ENCODE data around the gene LIN7A. TPM values are rescaled to one million over a fixed set of nuclear protein-coding genes. Genes with fewer than 3 reads are reported as not detected.

LIN7A gene
- total RNA-seq, 1 experiment from 2014 or later = not detected

DNA sequence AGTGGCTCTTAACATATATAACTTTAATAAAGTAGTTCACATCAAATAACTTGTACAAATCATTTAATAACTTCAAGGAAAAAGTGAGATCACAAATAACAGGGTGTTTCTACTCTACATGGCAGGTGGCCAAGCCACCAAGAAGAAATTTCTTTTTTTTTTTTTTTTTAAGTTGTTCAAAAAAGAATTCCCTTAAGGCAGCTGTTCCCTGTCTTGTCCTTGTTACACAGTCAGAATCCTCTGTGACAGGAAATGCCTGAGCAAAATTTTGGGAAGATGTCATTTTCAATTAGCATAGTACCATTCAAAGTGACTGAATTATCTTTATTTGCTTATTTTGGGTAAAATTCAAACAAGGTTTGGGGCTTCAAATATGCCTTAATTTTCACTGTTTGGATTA is 79.4 kb downstream of the LIN7A start:
- intact Hi-C loops (cut with micrococcal nuclease; ENCODE audit: unreplicated experiment) (no loop called here), in situ Hi-C loops (cut with HindIII; ENCODE audit: low pct_unique_long_range_greater_than_20kb, low sequenced_read_pairs) (no loop called here)
- no peak for DNase-seq (ENCODE audit: low read depth, low spot score)
- Histone ChIP-seq H3K9me3 (ENCODE audit: control insufficient read depth, insufficient read depth, low read depth, low read length) (no peaks in the 10 kb centered on the region), H3K4me1 (ENCODE audit: control insufficient read depth, insufficient read depth, low read length) (no peaks in the 10 kb centered on the region), H3K27me3 (ENCODE audit: control insufficient read depth, insufficient read depth, low read length) (no peaks in the 10 kb centered on the region), H3K4me3 (ENCODE audit: low read depth in 2 of 2, low read length in 2 of 2) (no peak overlapping the region), H3K36me3 (ENCODE audit: control insufficient read depth, insufficient read depth, low read length) (no peaks in the 10 kb centered on the region), H3K27ac (ENCODE audit: low read length) (no peak overlapping the region)
- BruUV-seq (replicated peaks) = no TSS peak
- ChIA-PET POLR2A (no interaction called here), CTCF (no interaction called here)
- no peak for TF ChIP-seq SIN3A (IDR thresholded peaks at IDR 0.05; ENCODE audit: borderline replicate concordance, insufficient read depth, low read depth, low read length)
- no peak for TF ChIP-seq TCF7L2 (IDR thresholded peaks at IDR 0.05; ENCODE audit: low read depth, low read length)
- TF ChIP-seq, protein P1, sequence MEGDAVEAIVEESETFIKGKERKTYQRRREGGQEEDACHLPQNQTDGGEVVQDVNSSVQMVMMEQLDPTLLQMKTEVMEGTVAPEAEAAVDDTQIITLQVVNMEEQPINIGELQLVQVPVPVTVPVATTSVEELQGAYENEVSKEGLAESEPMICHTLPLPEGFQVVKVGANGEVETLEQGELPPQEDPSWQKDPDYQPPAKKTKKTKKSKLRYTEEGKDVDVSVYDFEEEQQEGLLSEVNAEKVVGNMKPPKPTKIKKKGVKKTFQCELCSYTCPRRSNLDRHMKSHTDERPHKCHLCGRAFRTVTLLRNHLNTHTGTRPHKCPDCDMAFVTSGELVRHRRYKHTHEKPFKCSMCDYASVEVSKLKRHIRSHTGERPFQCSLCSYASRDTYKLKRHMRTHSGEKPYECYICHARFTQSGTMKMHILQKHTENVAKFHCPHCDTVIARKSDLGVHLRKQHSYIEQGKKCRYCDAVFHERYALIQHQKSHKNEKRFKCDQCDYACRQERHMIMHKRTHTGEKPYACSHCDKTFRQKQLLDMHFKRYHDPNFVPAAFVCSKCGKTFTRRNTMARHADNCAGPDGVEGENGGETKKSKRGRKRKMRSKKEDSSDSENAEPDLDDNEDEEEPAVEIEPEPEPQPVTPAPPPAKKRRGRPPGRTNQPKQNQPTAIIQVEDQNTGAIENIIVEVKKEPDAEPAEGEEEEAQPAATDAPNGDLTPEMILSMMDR (IDR thresholded peaks at IDR 0.05) = no peak
- no peak for TF ChIP-seq POLR2AphosphoS5 (IDR thresholded peaks at IDR 0.05; ENCODE audit: low read depth, low read length)
- TF ChIP-seq, protein P2, sequence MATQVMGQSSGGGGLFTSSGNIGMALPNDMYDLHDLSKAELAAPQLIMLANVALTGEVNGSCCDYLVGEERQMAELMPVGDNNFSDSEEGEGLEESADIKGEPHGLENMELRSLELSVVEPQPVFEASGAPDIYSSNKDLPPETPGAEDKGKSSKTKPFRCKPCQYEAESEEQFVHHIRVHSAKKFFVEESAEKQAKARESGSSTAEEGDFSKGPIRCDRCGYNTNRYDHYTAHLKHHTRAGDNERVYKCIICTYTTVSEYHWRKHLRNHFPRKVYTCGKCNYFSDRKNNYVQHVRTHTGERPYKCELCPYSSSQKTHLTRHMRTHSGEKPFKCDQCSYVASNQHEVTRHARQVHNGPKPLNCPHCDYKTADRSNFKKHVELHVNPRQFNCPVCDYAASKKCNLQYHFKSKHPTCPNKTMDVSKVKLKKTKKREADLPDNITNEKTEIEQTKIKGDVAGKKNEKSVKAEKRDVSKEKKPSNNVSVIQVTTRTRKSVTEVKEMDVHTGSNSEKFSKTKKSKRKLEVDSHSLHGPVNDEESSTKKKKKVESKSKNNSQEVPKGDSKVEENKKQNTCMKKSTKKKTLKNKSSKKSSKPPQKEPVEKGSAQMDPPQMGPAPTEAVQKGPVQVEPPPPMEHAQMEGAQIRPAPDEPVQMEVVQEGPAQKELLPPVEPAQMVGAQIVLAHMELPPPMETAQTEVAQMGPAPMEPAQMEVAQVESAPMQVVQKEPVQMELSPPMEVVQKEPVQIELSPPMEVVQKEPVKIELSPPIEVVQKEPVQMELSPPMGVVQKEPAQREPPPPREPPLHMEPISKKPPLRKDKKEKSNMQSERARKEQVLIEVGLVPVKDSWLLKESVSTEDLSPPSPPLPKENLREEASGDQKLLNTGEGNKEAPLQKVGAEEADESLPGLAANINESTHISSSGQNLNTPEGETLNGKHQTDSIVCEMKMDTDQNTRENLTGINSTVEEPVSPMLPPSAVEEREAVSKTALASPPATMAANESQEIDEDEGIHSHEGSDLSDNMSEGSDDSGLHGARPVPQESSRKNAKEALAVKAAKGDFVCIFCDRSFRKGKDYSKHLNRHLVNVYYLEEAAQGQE (IDR thresholded peaks at IDR 0.05; ENCODE audit: insufficient read depth in 1 of 2, low read depth in 2 of 2, low read length in 1 of 2) = no peak
- ATAC-seq = no peak

DNA sequence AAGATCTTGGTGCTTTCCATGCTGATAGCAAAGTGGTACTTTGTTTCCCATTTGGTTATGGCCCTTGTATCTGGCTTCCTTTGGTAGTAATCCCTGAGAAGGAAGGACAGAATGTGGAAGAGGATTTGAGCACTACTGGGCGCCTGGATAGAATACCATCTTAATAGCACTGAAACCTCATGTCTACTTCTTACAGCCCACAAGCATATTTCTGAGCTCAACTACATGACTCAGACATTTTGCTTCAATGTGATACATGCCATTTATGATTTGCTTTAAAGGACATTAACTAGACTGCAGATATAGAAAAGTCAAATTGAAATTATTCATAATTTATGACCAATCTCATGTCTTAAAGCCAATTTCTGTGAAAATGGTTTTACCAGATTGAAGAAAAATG is 80.4 kb downstream of the LIN7A start:
- no peaks in the 10 kb centered on the region for H3K36me3 ChIP-seq (ENCODE audit: control insufficient read depth, insufficient read depth, low read length)
- TF ChIP-seq, protein P1 (IDR thresholded peaks at IDR 0.05) = no peak
- TF ChIP-seq TCF7L2 (IDR thresholded peaks at IDR 0.05; ENCODE audit: low read depth, low read length) (no peak), POLR2AphosphoS5 (IDR thresholded peaks at IDR 0.05; ENCODE audit: low read depth, low read length) (no peak), SIN3A (IDR thresholded peaks at IDR 0.05; ENCODE audit: borderline replicate concordance, insufficient read depth, low read depth, low read length) (no peak)
- TF ChIP-seq, protein P2 (IDR thresholded peaks at IDR 0.05; ENCODE audit: insufficient read depth in 1 of 2, low read depth in 2 of 2, low read length in 1 of 2) = no peak
- DNase-seq (ENCODE audit: low read depth, low spot score) (no peak), ATAC-seq (no peak)
- no peak overlapping the region for H3K27ac ChIP-seq (ENCODE audit: low read length)
- POLR2A ChIA-PET = no interaction called here
- no peaks in the 10 kb centered on the region for H3K27me3 ChIP-seq (ENCODE audit: control insufficient read depth, insufficient read depth, low read length)
- H3K4me3 ChIP-seq (ENCODE audit: low read depth in 2 of 2, low read length in 2 of 2) = no peak overlapping the region
- CTCF ChIA-PET = no interaction called here
- in situ Hi-C loops (cut with HindIII; ENCODE audit: low pct_unique_long_range_greater_than_20kb, low sequenced_read_pairs) = no loop called here
- intact Hi-C loops (cut with micrococcal nuclease; ENCODE audit: unreplicated experiment) = no loop called here
- BruUV-seq (replicated peaks) = no TSS peak
- no peaks in the 10 kb centered on the region for H3K9me3 ChIP-seq (ENCODE audit: control insufficient read depth, insufficient read depth, low read depth, low read length)
- no peaks in the 10 kb centered on the region for H3K4me1 ChIP-seq (ENCODE audit: control insufficient read depth, insufficient read depth, low read length)

All from Panc1 (cell line).